22Rv1 (cell line): ENCODE measurements around the gene TMC3.
"Not testable (repeated sequence)": the region's sequence is repeated elsewhere in the genome, so short reads cannot be mapped to it uniquely, and the experiment has no call there.

Experiments used
- H3K27ac ChIP-seq: fragments of 450-650 bp; 2 replicates; pipeline ENCODE4 v1.5.1; 2017
- CTCF ChIP-seq: fragments of 450-650 bp; IDR thresholded peaks from 2 replicates; pipeline ENCODE4 v1.5.1; 2017; ENCODE audit warnings: mild to moderate bottlenecking
- ZFX ChIP-seq: fragments of 450-650 bp; IDR thresholded peaks from 2 replicates; pipeline ENCODE4 v1.6.1; 2017; ENCODE audit warnings: antibody characterized with exemption, borderline replicate concordance

TMC3 gene

GRCh38 chr15:81361891-81362290, 12.1 kb downstream of the TMC3 start:
- TF ChIP-seq ZFX, result no peak
- no peak for TF ChIP-seq CTCF
- H3K27ac ChIP-seq, result no peak overlapping the region

- TF ChIP-seq CTCF (no peak), ZFX (no peak)
- H3K27ac ChIP-seq, result no peak overlapping the region
Observed at GRCh38 chr15:81360491-81360890, 13.5 kb downstream of the TMC3 start.

GRCh38 chr15:81358248-81358647, 15.8 kb downstream of the TMC3 start:
- H3K27ac ChIP-seq, result no peak overlapping the region
- no peak for TF ChIP-seq ZFX
- no peak for TF ChIP-seq CTCF

DNA sequence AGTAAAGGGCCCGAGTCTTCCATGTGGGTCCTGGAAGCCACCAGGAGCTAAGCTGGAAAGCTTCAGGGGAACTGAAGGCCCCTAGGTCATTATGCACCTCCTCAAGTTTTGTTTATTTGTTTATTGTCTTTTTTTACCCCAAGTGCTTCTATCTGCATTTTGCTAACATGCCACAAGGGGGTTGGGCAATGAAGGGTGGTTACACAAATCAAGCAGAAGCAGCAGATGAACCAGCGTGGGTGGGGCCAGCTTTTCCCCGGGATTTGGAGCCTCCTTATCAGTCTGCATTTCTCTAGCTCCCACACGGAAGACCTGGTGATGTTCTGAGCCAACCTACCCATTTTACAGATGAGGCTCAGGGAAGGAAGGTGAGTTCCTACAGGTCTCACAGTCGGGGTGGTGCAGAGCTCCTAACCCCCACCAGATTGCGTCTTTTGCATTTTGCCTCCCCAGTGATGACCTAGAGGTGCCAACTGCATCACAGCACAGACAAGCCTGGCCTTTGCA, 16.8 kb downstream of the TMC3 start:
- H3K27ac ChIP-seq, result no peak overlapping the region
- no peak for TF ChIP-seq CTCF
- no peak for TF ChIP-seq ZFX

- H3K27ac ChIP-seq, result no peak overlapping the region
- no peak for TF ChIP-seq CTCF
- TF ChIP-seq ZFX, result no peak
Observed at GRCh38 chr15:81356252-81356651, 17.8 kb downstream of the TMC3 start.

- no peak overlapping the region for H3K27ac ChIP-seq
- TF ChIP-seq CTCF (no peak), ZFX (no peak)
Observed at GRCh38 chr15:81351651-81352050, 22.4 kb downstream of the TMC3 start.

- TF ChIP-seq ZFX (no peak), CTCF (no peak)
- no peak overlapping the region for H3K27ac ChIP-seq
Observed at GRCh38 chr15:81349271-81349670, 24.7 kb downstream of the TMC3 start.

DNA sequence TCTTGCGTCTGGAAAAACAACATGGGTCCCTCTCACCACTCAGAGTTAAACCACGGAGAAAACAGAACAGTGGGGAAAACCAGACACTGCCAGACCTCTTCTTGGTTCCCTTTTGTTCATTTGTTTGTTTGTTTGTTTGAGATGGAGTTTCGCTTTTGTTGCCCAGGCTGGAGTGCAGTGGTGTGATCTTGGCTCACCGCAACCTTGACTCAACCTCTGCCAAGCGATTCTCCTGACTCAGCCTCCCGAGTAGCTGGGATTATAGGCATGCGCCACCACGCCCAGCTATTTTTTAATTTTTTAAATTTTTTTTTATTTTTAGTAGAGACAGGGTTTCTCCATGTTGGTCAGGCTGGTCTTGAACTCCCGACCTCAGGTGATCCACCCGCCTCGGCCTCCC, 25.3 kb downstream of the TMC3 start:
- not testable (repeated sequence) for H3K27ac ChIP-seq
